T47D (cell line): ENCODE results near the gene STK38L.

ENCODE experiments used
- DNase-seq, 2 experiments: peaks; one replicate each; pipeline versions ENCODE4 v3.0.0 to v3.0.0-alpha.2; 2011 to 2012; ENCODE audit warnings: low read depth in 1 of 2, low spot score in 1 of 2
- JUND ChIP-seq: IDR thresholded peaks from 2 replicates; pipeline ENCODE4 v1.6.1; 2012; ENCODE audit warnings: low read depth
- in situ Hi-C: cut with HindIII; loops from 2 replicates; pipeline ENCODE4 v1.10.0; 2016; ENCODE audit warnings: low sequenced_read_pairs, low pct_unique_long_range_greater_than_20kb

Gene STK38L

GRCh38 chr12:27316947-27317346 lies 72.9 kb downstream of the STK38L start:
- in situ Hi-C loops: no loop called here
- DNase-seq: no peak
- TF ChIP-seq JUND: no peak

- no peak for DNase-seq
- in situ Hi-C loops: no loop called here
- no peak for TF ChIP-seq JUND
These were observed 75.3 kb downstream of the STK38L start for GRCh38 chr12:27319409-27319808.

GRCh38 chr12:27319848-27320247 lies 75.8 kb downstream of the STK38L start:
- in situ Hi-C loops: no loop called here
- no peak for DNase-seq
- no peak for TF ChIP-seq JUND

GRCh38 chr12:27324530-27324929 lies 80.4 kb downstream of the STK38L start:
- no peak for TF ChIP-seq JUND
- in situ Hi-C loops: no loop called here
- no peak for DNase-seq

- TF ChIP-seq JUND: no peak
- no peak for DNase-seq
- in situ Hi-C loops: no loop called here
These were observed 86.8 kb downstream of the STK38L start for GRCh38 chr12:27330846-27331245.

GRCh38 chr12:27331291-27331926 lies 87.3 kb downstream of the STK38L start:
- no peak for DNase-seq
- no peak for TF ChIP-seq JUND
- in situ Hi-C loops: no loop called here

GRCh38 chr12:27331927-27332324 lies 87.8 kb downstream of the STK38L start:
- no peak for DNase-seq
- in situ Hi-C loops: no loop called here
- no peak for TF ChIP-seq JUND

GRCh38 chr12:27332407-27332713 lies 88.3 kb downstream of the STK38L start:
- TF ChIP-seq JUND: no peak
- in situ Hi-C loops: no loop called here
- no peak for DNase-seq

- in situ Hi-C loops: no loop called here
These were observed 88.8 kb downstream of the STK38L start, which contains the start of gene BMAL2 for GRCh38 chr12:27332714-27333402. Gene BMAL2, plus strand, starts transcription at chr12:27332836. Its CDS starts 237 bp downstream, at chr12:27333073.

GRCh38 chr12:27333403-27334009 lies 89.4 kb downstream of the STK38L start:
- TF ChIP-seq JUND: no peak
- in situ Hi-C loops: no loop called here
- DNase-seq: peak; percentile 5 to 28

More at GRCh38 chr12:27332714-27333402, 88.8 kb downstream of the STK38L start, which contains the start of gene BMAL2:
- DNase-seq: peak; percentile 20 to 53
- TF ChIP-seq JUND: no peak

GRCh38 chr12:27334042-27334720 lies 90.1 kb downstream of the STK38L start:
- DNase-seq: no peak
- no peak for TF ChIP-seq JUND
- in situ Hi-C loops: no loop called here

GRCh38 chr12:27334721-27335082 lies 90.6 kb downstream of the STK38L start:
- in situ Hi-C loops: no loop called here
- no peak for DNase-seq
- no peak for TF ChIP-seq JUND
